Fibroblast of skin of left biceps (primary cell): ENCODE measurements around the gene SYP.
"Not testable (repeated sequence)": the region's sequence is repeated elsewhere in the genome, so short reads cannot be mapped to it uniquely, and the experiment has no call there.

Experiments used
- DNase-seq, 2 experiments: peaks; one replicate each; pipeline ENCODE4 v3.0.0-alpha.2; 2013; ENCODE audit warnings: low read depth in 2 of 2

SYP gene

GRCh38 chrX:49166914-49167739 lies 32.9 kb downstream of the SYP start:
- DNase-seq = no peak

- DNase-seq = no peak
These were observed 33.8 kb downstream of the SYP start for GRCh38 chrX:49165901-49166881.

GRCh38 chrX:49164589-49165360 lies 35.2 kb downstream of the SYP start:
- no peak for DNase-seq

- no peak for DNase-seq
These were observed 36.2 kb downstream of the SYP start for GRCh38 chrX:49163555-49164419.

GRCh38 chrX:49162620-49163019 lies 37.4 kb downstream of the SYP start, which contains the start of gene MAGIX:
TSS of gene MAGIX (plus strand) at chrX:49162758. CDS start at chrX:49162890, 132 bp downstream.
- no peak for DNase-seq

GRCh38 chrX:49161632-49162031 lies 38.4 kb downstream of the SYP start:
- DNase-seq = no peak

GRCh38 chrX:49160908-49161307 lies 39.1 kb downstream of the SYP start:
- DNase-seq = no peak

- no peak for DNase-seq
These were observed 42.8 kb downstream of the SYP start for GRCh38 chrX:49157194-49157593.

- DNase-seq = peak; percentile 69 to 74
These were observed 43.8 kb downstream of the SYP start for GRCh38 chrX:49155900-49156837.

- no peak for DNase-seq
These were observed 44.6 kb downstream of the SYP start for GRCh38 chrX:49155243-49155899.

GRCh38 chrX:49153467-49153866 lies 46.5 kb downstream of the SYP start:
- no peak for DNase-seq

- DNase-seq = not testable (repeated sequence)
These were observed 50.7 kb downstream of the SYP start for GRCh38 chrX:49149291-49149690.

- DNase-seq = not testable (repeated sequence)
These were observed 51.4 kb downstream of the SYP start for GRCh38 chrX:49148390-49149100.

GRCh38 chrX:49147936-49148335 lies 52.1 kb downstream of the SYP start:
- no peak for DNase-seq

GRCh38 chrX:49147282-49147681 lies 52.7 kb downstream of the SYP start:
- no peak for DNase-seq

- DNase-seq = not testable (repeated sequence)
These were observed 56.8 kb downstream of the SYP start for GRCh38 chrX:49143154-49143553.

- not testable (repeated sequence) for DNase-seq
These were observed 57.7 kb downstream of the SYP start for GRCh38 chrX:49142264-49142663.

- DNase-seq = no peak
These were observed 60.3 kb downstream of the SYP start for GRCh38 chrX:49139713-49140112.
